Measurements from ENCODE around the gene LAMA5. TPM values are rescaled to one million over a fixed set of nuclear protein-coding genes. Genes with fewer than 3 reads are reported as not detected.
A peak's percentile ranks its signal among the peaks of the same experiment; 100 is the strongest.

The LAMA5 gene
- total RNA-seq, 1 donor from 2014 or later, result 34.5 TPM

DNA sequence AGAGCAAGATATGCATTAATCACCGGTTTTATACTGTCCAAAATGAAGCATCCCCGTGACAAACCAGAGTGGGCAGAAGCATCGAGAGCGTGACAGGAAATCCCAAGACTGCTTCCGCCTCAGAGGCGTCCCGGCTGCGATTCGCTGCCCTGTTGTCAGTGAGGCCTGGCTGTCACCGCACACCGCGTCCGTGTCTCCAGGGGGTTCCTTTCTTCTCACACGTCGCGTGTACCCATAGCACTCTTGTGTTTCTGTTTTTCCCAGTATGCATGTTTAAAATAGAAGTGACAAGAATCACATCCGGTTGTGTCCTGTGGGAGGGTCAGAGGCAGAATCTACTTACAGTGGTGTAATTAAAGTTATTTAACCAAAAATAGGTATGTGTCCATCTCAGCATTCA, 72.6 kb downstream of the LAMA5 start:
- no peak overlapping the region for H3K4me3 Mint-ChIP-seq (ENCODE audit: unreplicated experiment)
- peak overlapping the region; percentile 30 for H3K27ac Mint-ChIP-seq (ENCODE audit: unreplicated experiment)
- H3K27me3 Mint-ChIP-seq (ENCODE audit: unreplicated experiment), result peaks cover 2% of the 10 kb centered on the region
- no peak for DNase-seq (ENCODE audit: low spot score)
- TF ChIP-seq, protein P1, sequence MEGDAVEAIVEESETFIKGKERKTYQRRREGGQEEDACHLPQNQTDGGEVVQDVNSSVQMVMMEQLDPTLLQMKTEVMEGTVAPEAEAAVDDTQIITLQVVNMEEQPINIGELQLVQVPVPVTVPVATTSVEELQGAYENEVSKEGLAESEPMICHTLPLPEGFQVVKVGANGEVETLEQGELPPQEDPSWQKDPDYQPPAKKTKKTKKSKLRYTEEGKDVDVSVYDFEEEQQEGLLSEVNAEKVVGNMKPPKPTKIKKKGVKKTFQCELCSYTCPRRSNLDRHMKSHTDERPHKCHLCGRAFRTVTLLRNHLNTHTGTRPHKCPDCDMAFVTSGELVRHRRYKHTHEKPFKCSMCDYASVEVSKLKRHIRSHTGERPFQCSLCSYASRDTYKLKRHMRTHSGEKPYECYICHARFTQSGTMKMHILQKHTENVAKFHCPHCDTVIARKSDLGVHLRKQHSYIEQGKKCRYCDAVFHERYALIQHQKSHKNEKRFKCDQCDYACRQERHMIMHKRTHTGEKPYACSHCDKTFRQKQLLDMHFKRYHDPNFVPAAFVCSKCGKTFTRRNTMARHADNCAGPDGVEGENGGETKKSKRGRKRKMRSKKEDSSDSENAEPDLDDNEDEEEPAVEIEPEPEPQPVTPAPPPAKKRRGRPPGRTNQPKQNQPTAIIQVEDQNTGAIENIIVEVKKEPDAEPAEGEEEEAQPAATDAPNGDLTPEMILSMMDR (IDR thresholded peaks at IDR 0.05; ENCODE audit: unreplicated experiment), result no peak
- peaks cover 24% of the 10 kb centered on the region for H3K36me3 Mint-ChIP-seq (ENCODE audit: low read depth, unreplicated experiment)
- no peaks in the 10 kb centered on the region for H3K4me1 Mint-ChIP-seq (ENCODE audit: unreplicated experiment)
- no peaks in the 10 kb centered on the region for H3K9me3 Mint-ChIP-seq (ENCODE audit: unreplicated experiment)

DNA sequence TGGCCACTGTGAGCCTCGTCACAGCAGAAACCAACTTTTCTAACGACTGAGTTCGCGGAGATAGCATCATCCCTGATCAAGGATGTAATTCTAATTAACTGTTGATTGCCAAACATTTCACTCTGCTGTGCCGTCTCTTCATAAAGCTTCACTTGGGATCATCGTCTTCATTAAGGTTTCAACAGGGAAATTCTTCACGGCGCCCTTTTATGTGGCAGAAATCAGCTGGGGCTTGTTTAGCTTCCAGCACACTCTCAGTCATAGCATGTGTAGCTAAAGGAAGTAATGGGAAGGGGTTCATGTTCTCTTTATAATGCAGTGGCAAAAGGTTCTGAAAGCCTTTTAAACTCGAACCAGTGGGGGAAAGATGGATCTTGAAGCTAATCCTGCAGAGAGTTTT, 73.2 kb downstream of the LAMA5 start:
- H3K27me3 Mint-ChIP-seq (ENCODE audit: unreplicated experiment), result peaks cover 2% of the 10 kb centered on the region
- peaks cover 24% of the 10 kb centered on the region for H3K36me3 Mint-ChIP-seq (ENCODE audit: low read depth, unreplicated experiment)
- no peaks in the 10 kb centered on the region for H3K9me3 Mint-ChIP-seq (ENCODE audit: unreplicated experiment)
- no peak for DNase-seq (ENCODE audit: low spot score)
- H3K4me3 Mint-ChIP-seq (ENCODE audit: unreplicated experiment), result no peak overlapping the region
- H3K27ac Mint-ChIP-seq (ENCODE audit: unreplicated experiment), result peak overlapping the region; percentile 10
- no peaks in the 10 kb centered on the region for H3K4me1 Mint-ChIP-seq (ENCODE audit: unreplicated experiment)
- TF ChIP-seq, protein P1 (IDR thresholded peaks at IDR 0.05; ENCODE audit: unreplicated experiment), result no peak

DNA sequence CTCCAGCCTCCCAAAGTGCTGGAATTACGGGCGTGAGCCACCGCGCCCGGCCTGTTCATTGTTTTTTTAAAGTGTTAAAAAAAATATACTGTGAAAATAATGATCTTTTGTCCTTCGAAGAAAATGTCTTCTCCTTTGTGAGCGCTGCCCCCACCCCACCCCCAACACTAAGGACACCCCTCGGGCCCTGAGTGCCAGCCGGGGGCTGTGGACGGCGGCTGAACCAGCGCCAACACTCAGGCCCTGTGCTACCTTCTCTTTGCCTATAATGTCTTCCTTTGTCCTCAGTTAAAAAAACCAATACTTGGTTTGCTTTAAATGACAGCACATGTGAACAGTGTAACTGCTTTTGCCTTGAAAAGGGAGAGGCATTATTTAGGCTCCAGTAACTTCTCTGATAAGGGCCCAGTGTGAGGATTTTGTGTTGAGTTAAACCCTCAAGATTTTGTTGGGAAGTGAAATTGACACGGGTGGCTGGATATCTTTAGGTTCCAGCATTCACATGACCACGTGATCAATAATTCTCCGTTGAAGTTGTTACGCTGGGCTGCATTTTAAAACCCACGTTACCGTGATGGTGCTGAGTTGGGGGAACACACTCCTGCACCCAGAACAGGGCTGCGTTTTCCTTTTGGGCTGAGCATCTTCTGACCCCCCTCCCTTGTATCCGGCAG, 73.9 kb downstream of the LAMA5 start:
- H3K4me3 Mint-ChIP-seq (ENCODE audit: unreplicated experiment), result no peak overlapping the region
- H3K36me3 Mint-ChIP-seq (ENCODE audit: low read depth, unreplicated experiment), result peaks cover 24% of the 10 kb centered on the region
- peaks cover 2% of the 10 kb centered on the region for H3K27me3 Mint-ChIP-seq (ENCODE audit: unreplicated experiment)
- H3K9me3 Mint-ChIP-seq (ENCODE audit: unreplicated experiment), result no peaks in the 10 kb centered on the region
- TF ChIP-seq, protein P1 (IDR thresholded peaks at IDR 0.05; ENCODE audit: unreplicated experiment), result no peak
- H3K4me1 Mint-ChIP-seq (ENCODE audit: unreplicated experiment), result no peaks in the 10 kb centered on the region
- DNase-seq (ENCODE audit: low spot score), result no peak
- no peak overlapping the region for H3K27ac Mint-ChIP-seq (ENCODE audit: unreplicated experiment)

DNA sequence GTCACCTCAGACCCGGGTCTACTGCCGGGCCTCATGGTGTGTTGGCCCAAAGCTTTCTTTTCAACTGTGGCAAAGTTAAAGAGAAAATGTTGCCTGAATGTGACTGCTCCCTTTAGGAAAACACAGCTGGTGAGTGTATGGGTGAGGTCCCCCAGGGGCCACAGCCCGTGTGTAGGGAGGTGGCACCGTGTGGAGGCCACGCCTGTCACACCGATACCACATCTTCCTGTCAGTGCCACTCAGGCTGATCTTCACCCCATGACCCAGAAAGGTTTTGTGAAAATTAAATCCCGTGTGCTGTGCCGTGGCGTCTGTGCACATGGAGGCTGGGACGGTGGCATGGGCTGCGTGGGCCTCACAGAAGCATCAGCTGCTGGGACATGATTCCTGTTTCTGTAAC, 75.0 kb downstream of the LAMA5 start:
- Mint-ChIP-seq H3K36me3 (ENCODE audit: low read depth, unreplicated experiment) (peaks cover 24% of the 10 kb centered on the region), H3K27me3 (ENCODE audit: unreplicated experiment) (peaks cover 7% of the 10 kb centered on the region), H3K4me3 (ENCODE audit: unreplicated experiment) (no peak overlapping the region), H3K4me1 (ENCODE audit: unreplicated experiment) (no peaks in the 10 kb centered on the region), H3K9me3 (ENCODE audit: unreplicated experiment) (no peaks in the 10 kb centered on the region), H3K27ac (ENCODE audit: unreplicated experiment) (no peak overlapping the region)
- TF ChIP-seq, protein P1 (IDR thresholded peaks at IDR 0.05; ENCODE audit: unreplicated experiment), result no peak
- DNase-seq (ENCODE audit: low spot score), result no peak

DNA sequence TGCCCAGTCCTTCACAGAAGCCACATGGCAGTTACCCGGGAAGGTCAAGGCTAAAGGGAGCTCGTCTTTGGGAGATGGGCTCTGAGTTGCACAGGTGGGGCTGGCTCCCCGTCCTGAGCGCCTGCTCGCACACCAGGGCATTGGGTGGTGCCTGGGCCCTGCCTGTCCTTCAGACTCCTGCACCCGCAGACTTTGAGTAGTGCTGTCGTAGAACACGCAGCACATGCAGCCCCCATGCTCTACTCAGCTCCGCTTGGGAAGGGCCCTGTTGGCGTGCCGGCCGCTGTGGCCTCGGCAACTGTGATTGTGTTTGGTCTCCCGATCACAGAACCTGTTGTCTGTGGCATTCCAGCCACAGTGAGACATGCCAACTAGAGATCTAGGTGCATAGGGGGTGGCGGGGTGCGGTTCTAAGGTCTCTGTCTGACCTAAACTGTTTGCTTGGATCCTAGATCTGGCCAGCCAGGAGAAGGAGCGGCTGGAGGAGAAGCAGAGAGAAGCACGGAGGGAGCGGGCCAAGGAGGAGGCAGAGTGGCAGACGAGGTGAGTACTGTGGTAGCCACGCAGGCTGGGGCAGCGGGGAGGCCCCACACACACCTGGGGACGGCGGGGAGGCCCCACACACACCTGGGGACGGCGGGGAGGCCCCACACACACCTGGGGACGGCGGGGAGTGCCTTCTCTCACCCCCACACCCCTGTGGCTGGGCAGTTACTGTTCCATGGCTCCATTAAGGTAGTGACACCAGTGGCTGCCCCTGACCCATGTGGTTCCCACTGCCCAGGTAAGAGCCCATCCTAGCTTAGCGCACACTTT, 75.7 kb downstream of the LAMA5 start:
- no peak overlapping the region for H3K4me3 Mint-ChIP-seq (ENCODE audit: unreplicated experiment)
- peaks cover 4% of the 10 kb centered on the region for H3K4me1 Mint-ChIP-seq (ENCODE audit: unreplicated experiment)
- DNase-seq (ENCODE audit: low spot score), result no peak
- H3K27me3 Mint-ChIP-seq (ENCODE audit: unreplicated experiment), result peaks cover 7% of the 10 kb centered on the region
- H3K36me3 Mint-ChIP-seq (ENCODE audit: low read depth, unreplicated experiment), result peaks cover 24% of the 10 kb centered on the region
- TF ChIP-seq, protein P1 (IDR thresholded peaks at IDR 0.05; ENCODE audit: unreplicated experiment), result no peak
- no peak overlapping the region for H3K27ac Mint-ChIP-seq (ENCODE audit: unreplicated experiment)
- no peaks in the 10 kb centered on the region for H3K9me3 Mint-ChIP-seq (ENCODE audit: unreplicated experiment)
